Inflammatory macrophage treated with lipopolysaccharide for 1 hour (primary cell): ENCODE measurements around the gene WFS1.
A peak's percentile ranks its signal among the peaks of the same experiment; 100 is the strongest.

Experiments used
- DNase-seq, 2 donors: peaks; one replicate each; pipeline ENCODE4 v3.0.0-alpha.2; 2020 to 2022

WFS1 gene

GRCh38 chr4:6326312-6327060 is 56.8 kb downstream of the WFS1 start:
- DNase-seq, result no peak

GRCh38 chr4:6327220-6327917 is 57.7 kb downstream of the WFS1 start:
- DNase-seq, result peak; percentile 43 to 79

- no peak for DNase-seq
Measured at GRCh38 chr4:6328526-6328925, 58.9 kb downstream of the WFS1 start.

DNA sequence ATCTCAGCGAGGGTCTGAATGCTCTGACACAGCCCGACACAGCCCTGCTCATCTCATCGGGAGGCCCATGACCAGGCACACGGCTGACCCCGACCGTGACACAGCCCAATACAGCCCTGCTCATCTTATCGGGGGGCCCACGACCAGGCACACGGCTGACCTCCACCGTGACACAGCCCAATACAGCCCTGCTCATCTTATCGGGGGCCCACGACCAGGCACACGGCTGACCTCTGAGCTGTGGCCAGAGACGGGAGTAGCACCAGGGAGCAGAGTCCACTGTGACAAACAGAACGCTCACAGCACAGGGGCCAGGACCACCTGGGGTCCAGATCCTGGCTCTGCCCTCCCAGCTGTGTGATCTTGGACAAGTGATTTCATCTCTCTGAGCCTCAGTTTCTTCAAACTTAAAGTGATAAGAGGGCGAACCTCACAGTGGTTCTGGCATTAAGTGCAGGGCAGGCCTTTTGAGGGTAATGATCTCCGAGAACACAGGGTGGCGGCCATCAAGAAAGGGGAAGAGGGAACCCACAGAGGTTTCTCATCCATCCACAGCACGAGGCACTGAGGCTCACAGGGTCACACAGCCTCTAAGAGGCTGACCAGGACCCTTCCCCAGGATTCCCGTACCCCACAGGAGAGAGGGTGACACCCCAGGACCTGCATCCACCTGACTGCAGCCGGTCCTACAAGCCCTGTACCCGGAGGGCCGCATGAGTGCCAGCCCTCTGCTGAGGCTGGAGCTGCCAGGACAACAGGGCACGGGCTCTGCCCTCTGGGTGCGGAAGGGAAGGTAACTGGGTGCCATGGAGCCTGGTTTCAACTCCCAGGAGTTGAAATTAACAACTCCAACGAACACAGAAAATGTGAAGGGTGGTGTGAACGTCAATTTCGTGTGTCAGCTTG is 60.1 kb downstream of the WFS1 start:
- no peak for DNase-seq

DNA sequence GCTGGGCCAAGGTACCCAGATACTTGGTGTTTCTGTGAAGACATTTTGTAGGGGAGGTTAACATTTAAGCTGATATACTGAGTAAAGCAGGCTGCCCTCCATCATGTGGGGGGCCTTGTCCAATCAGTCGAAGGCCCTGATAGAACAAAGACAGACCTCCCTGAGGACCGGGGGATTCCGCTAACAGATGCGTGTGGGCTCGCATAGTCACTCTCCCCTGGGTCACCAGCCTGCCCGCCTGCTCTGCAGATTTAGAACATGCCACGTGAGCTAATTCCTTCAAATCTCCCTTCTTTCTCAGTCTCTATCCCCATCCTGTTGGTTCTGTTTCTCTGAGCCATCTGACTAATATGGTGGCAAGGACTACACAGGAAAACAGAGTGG is 60.7 kb downstream of the WFS1 start:
- DNase-seq, result no peak

DNA sequence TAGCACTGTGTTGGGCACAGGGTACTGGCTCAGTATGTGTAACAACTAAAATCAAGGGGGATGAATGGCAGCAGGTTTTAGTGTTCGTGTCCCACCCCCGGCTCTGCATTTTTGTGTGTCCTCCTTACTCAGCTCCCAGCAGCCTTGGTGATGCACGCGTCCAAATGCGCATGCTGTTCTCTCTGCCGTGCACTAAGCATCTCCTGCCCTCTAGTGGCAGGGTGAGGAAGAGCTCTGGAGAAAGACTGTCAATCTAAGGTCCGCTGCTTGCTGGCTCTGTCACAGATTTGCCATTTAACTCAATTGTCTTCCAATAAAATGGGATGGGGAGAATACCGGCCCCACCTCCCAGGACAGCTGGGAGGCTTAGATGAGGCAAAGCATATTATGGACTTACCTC is 61.4 kb downstream of the WFS1 start:
- peak; percentile 8 to 22 for DNase-seq

GRCh38 chr4:6331468-6331867 is 61.8 kb downstream of the WFS1 start:
- no peak for DNase-seq

DNA sequence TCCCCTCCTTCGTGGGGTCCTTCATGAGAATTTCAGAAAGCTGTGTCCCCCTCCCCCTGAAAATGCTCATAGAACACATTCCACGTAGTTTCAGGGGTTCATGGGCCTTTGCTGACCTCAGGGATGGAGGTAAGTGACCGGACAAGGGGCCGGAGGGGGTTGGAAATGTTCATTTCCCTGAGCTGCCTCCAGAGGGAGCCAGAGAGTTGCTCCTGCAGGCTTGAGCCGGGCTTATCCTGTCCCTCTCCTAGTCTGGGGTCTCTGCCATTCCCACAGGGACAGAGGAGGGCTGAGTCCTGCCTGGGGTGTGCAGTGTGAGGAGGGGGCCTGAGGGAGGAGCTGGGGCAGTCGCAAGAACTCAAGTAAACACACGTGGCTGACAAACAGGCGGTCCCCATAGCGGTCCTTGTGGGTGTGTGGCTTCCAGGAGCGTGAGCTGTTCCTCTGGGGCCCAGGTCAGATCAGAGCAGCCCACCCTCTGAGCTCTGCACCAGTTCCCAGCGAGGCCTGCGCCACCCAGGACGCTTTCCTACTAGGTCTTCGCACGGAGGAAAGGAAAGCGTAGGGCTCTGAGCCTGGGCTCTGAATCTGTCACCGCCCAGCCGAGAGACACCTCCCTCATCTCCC is 62.5 kb downstream of the WFS1 start:
- peak in 1 of 2 donors; percentile 53 for DNase-seq

DNA sequence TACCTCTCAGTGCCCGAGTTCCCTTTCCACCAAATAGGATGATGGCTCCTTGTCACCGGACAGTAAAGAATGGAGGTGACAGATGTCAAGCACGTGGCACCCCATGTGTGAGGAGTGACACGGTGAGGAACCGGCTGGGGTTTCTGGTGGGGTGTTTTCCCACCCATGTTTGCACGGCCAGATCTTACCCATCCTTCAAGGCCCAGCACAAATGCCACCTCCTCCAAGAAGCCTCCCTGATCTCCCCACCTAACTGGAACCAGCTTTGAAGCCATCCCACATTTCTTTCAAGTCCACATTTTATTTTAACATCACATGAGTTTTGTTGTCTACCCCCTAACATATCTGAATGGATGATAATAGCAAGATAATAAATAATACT is 63.0 kb downstream of the WFS1 start:
- DNase-seq, result no peak

DNA sequence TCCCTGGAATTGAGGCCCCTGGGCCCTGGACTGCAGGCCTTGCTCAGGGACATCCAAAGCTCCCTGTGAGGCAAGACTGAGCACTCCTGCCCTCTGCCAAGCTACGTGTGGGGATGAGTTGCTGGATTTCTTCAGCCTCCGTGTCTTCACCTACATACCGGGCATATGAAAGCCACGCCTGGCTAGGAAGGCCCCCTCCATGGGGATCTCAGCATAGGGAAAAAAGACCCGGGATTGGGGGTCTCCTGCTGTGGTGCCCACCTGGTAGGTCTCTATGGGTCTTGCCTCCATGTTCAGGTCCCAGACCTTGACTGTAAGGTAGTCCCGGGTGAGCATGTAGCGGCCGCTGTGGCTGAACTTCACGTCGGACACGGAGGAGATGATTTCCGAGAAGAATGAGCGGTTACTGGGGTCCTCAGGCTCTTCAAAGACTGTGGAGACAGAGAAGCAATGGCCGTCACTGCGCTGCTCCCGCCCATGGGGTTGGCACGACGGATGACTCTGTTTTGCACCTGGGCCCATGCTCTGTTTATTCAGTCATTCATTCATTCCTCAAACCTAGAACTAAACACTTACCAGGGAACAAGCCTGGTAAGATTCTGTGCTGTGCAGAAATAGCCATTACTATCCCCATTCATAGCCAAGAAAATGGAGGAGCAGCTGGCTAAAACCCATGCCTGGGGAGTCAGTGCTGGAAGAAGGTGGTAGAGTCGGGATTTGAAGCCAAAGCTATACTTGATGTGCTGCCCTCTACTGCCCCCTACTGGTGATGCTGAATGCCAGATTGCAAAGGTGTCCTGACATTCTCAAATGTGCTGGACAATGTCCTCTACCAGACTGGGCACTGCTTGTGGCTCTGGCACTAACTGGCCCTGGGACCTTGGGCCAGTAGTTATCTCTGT is 63.9 kb downstream of the WFS1 start:
- peak in 1 of 2 donors; percentile 40 for DNase-seq

DNA sequence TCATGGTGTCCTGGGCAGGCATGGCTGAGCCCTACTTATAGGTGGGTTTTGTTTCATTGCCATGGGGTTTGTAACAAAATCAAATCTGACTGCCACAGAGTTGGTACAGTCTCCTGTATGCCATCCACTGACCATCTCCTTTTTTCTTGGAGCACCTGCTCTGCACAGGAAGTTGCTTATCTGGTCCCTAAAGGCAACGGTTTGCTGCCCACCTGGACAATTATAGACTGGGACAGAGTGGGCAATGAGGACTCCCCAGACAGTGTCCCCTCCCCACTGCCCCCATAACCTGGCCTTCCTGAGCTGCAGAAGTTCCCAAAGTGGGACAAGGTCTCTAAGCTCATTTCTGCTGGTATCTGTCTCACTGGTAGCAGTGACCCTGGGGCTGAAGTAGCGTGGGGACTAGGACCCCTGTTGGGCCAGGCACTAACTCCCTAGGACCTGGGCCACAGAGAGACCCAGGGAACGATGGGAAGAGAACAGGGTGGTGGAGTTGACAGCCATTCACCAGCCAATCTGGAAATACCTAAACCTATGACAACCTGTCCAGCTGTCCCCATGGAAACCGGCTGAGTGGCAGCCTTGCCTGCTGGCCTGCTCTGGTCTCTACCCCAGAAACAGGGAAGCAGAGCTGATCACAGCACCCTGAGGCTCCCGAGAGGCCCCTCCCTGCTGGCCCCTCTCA is 64.7 kb downstream of the WFS1 start:
- DNase-seq, result no peak

GRCh38 chr4:6335040-6335590 is 65.5 kb downstream of the WFS1 start:
- DNase-seq, result no peak

- DNase-seq, result no peak
Measured at GRCh38 chr4:6336166-6336565, 66.5 kb downstream of the WFS1 start.

DNA sequence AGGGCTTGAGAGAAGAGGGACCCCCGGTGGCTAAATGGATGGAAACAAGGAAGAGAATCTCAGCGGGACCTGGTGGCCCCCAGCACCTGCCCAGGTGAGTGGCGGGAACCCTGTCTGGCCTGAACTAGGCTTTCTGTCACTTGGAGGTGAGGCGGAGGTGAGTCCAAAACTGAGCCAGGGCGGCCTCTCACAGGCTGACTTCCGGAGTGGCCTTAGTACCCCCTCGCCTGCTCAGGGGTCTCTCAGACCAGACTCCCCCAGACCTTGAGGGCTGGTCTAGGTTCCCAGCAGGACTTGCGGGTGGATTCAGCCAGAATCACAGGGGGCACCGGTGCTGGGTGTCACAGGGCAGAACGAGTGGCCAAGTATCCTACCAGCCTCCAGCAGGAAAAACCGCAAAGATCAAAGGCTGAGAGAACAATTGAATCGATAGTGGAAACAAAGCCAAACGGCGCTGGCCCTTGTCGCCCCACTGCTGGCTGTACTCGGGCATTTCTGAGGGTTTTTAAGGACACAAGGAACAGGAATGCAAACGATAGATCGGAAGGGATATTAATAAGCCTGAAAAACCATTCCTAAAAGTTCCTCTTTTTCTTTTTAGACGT is 67.8 kb downstream of the WFS1 start:
- DNase-seq, result no peak

DNA sequence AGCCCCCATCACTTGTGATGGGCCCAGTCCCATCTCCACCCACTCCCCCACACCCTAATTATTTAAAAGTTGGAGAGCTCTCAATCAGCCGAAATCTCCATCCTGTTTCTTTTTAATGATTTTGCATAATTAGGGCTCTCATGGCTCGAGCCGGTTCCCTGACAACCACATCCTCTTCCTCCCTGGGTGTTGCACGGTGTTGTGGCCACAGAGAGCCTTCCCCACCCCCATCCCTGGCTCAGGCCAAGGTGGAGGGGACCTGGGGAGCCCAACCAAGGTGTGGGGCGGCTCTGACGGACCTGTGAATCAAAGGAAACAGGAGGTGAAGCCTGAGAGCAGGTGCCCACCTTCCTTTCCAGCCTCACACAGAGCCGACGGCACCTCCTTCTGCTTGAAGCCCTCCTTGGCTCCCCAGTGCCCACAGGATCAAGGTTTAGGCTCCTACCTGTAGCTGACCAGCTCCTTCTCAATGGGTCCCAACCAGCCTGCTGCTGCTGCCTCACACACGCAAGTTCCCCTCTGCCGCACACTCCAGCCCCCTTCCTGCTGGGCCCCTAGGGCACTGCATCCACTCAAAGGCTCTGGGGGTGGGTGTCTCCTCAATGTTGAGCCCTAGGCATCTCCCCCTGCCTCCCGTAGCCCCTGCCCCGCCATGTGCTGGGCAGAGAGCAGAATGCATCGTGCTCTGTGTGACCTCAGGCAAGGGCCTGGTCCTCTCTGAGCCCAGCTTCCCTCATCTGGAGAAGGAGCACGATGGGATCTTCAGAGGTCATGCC is 68.7 kb downstream of the WFS1 start:
- no peak for DNase-seq

GRCh38 chr4:6338951-6339817 is 69.5 kb downstream of the WFS1 start:
- no peak for DNase-seq

- DNase-seq, result no peak
Measured at GRCh38 chr4:6339818-6340445, 70.3 kb downstream of the WFS1 start.

- DNase-seq, result no peak
Measured at GRCh38 chr4:6340446-6341015, 70.9 kb downstream of the WFS1 start.
